HG02678 (cell line): ENCODE measurements around the gene ATP2A3.
A peak's percentile ranks its signal among the peaks of the same experiment; 100 is the strongest.

ENCODE experiments used
- ATAC-seq: cut with Tn5 transposase; IDR thresholded peaks from one replicate; pipeline ENCODE4 v1.9.1; 2021; ENCODE audit warnings: mild to moderate bottlenecking, moderate library complexity; ENCODE audit not compliant: unreplicated experiment

Gene ATP2A3

GRCh38 chr17:3893720-3894116 is 70.5 kb downstream of the ATP2A3 start:
- ATAC-seq: no peak

DNA sequence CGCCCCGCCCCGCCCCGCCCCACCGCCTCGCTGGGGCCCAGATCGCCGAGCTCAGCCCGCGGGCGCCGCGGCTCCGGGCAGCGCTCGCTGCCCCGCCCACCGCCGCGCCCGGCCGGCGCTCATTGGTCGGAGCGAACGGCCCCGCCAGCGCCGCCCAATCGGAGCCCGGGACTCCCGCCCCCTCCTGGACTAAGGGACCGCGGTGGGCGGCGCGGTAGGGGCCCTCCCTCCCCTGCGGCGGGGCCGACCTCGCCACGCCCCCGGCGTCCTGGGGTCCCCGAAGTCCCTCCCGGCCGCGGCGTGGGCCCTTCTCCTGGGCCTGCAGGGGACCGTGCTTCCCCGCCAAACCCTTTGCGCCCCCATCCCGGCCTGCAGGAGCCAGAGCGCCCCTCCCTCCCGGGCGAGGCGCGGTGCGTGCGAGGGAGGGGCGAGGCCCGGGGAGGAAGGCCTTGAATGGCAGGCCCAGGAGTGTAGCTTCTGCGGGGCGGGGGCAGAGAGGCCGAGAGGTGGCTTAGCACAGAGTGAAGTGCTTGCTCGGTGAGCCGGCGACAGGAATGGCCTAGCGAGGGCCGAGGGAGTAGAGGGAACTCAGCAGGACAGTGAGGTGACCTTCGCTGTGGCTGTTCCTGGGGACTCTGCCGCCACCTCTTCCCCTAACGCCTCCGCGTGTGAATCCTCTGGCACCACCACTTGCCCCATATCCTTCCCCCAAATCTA is 71.1 kb downstream of the ATP2A3 start, which contains the start of gene CAMKK1:
CAMKK1 (minus strand) TSS at position 51 of the 717 bp plus-strand sequence. CDS start 7,366 bp downstream, outside the sequence.
- peak; percentile 93 for ATAC-seq

DNA sequence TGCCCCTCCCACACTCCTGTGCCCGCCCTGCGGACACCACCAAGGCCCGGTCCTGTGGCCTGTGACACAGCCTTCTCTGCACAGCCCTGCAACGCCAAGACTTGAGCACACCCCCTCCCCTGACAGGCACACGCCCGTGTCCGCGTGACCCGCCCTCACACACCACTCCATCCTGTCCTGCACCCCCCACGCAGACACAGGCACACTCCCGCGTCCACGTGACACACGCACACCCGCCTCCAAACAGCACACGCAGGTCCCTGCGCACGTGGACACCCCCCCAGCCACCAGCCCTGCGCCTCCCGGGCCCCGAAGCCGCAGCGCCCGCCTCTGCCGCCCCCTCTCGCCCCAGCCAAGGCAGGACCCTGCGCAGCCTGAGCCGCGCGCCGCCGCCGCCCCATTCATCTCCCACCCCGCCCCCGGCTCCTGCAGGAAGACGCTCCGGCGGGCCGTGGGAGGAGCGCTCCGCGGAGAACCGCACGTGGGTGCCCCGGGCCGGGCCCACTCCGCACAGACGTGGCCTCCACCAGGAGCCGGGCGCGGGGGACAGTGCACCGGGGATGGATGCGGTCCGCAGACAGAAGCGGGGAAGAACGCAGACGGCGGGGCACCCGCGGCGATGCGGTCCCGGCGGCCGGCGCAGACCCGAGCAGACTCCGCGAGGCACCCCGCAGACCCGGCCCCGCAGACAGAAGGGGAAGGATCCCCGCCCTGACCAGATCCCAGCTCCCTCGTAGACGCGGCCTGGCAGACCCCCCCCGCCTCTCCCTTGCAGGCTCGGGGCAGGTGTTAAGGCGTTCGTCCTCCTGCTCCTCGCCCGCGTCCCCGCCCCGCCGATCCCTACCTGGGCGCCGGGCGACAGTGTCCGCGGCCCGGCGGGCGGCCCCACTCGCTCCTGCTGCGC is 71.9 kb downstream of the ATP2A3 start:
- peak; percentile 10 for ATAC-seq

- no peak for ATAC-seq
These were observed 72.6 kb downstream of the ATP2A3 start for GRCh38 chr17:3891626-3892094.

DNA sequence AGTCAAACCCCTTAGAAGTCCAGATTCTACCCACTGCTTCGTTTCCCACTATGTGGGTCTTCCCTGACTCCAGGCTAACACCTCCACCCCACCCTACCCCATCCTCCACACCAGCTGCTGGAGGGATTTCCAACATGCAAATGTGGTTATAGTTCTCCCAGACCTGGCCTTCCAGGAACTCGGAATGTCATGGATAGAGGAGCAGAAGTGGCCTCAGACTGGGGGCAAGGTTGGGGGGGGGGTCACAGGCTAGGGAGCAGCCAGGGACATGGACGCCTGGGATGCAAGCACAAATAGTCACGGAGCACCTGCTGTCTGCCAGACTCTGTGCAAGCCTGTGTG is 73.4 kb downstream of the ATP2A3 start:
- ATAC-seq: no peak

- no peak for ATAC-seq
These were observed 74.0 kb downstream of the ATP2A3 start for GRCh38 chr17:3890082-3890877.

DNA sequence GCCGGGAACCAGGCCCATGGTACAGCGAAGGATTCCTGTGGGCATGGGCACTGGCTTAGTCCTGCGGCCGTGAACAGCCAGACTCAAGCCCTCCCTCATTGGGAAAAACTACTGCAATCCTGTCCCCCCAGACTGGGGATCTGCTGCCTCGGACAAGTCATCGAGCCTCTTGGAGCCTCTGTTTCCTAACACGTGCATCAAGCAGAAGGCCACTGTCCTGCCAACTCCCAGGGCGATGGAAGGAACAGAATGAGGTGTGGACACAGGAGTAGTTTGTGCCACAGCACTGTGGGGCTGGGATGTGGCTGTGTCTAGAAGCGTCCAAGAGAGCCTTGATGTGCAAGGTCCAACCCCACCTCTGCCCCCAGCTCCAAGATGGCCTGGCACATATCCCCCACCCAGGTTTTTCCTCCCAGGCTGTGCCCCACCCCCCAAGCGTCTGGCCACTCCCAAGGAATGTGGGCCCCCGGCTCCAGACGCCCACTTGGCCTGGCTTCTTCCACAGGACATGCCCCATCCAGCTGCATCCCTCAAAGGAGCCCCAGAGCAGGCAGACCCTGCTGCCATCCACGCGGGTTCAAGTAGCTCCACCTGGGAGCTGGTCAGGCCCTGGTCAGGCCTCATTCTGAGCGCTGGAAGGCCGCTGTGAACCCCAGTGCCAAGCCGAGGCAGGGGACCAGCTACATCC is 74.8 kb downstream of the ATP2A3 start:
- no peak for ATAC-seq

- ATAC-seq: no peak
These were observed 75.7 kb downstream of the ATP2A3 start for GRCh38 chr17:3888343-3889171.

- ATAC-seq: no peak
These were observed 76.4 kb downstream of the ATP2A3 start for GRCh38 chr17:3887804-3888203.

GRCh38 chr17:3887394-3887793 is 76.8 kb downstream of the ATP2A3 start:
- ATAC-seq: no peak

DNA sequence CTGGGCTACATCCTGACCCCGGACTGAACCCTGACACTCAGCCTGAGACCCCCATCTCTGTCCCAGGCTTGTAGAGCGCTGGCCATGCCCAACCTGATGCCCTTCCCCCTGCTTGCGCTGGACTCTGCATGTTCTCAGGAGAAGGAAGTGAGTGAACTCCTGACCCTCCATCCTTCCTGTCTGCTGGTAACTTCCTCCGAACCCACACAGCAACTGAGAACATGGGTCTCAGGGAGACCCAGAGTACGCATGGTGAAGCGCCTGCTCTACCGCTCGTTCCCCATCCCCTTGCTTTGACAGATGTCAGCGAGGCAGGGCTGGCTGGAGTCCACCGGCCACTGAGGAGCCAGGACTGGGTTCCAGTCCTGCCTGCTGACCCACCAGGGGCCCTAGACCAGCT is 77.5 kb downstream of the ATP2A3 start:
- no peak for ATAC-seq

- ATAC-seq: no peak
These were observed 78.3 kb downstream of the ATP2A3 start for GRCh38 chr17:3885970-3886369.

GRCh38 chr17:3885271-3885670 is 79.0 kb downstream of the ATP2A3 start:
- no peak for ATAC-seq

DNA sequence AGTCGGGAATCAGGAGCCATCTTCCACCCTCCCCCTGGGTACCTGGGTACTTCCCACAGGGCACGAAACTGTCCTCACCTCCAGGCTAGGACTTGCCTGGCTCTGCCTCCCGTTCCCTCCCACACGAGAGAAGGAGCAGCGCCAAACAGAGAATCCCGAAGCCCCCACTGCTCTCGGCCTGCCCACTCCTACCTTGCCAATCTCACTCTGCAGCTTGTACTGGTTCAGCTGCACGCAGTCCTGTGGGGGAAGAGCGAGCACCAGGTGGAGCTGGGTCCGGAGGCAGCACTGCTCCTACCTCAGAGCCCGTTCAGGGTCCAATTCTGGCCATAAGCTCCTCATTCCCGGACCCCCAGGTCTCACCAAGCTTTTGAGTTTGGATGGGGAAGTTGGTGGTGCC is 80.0 kb downstream of the ATP2A3 start:
- ATAC-seq: no peak

- no peak for ATAC-seq
These were observed 82.0 kb downstream of the ATP2A3 start for GRCh38 chr17:3882276-3882675.

GRCh38 chr17:3880983-3881382 is 83.3 kb downstream of the ATP2A3 start:
- ATAC-seq: no peak

DNA sequence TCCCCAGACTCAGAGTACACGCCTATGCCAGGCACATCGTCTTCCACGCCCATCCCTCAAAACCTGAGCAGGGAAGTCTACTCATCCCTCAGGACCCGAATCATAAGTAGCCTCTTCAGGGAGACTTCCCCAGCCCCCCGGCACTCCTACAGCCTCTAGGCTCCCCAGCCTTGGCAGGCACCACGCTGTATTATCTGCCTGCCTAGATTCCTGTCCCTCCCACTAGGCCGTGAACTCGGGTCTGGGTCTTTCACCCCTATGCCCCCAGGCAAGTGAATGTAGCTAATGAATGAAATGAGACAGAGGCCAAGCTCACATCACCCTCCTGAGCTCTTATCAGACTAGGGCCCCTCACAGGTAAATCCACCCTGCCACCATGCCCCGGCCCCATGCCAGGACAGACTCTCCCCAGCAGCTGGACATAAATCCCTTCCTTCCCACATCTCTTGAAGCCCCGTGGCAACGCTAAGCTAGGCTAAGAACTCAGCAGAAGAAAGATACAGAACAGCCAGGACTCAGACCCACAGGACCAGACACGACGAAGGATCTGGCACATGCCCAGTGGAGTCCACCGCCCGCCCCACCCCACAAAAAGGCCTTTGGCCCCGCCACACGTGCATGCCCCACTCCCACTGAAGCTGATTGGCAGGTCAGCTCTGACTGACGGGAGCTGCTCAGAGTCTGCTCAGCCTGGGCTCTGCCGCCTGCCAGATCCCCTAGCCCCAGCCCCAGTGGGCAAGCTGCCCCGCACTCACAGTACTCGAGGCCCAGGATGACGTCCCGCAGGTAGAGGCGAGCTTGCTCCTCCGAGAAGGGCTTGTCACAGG is 84.4 kb downstream of the ATP2A3 start:
- ATAC-seq: no peak

DNA sequence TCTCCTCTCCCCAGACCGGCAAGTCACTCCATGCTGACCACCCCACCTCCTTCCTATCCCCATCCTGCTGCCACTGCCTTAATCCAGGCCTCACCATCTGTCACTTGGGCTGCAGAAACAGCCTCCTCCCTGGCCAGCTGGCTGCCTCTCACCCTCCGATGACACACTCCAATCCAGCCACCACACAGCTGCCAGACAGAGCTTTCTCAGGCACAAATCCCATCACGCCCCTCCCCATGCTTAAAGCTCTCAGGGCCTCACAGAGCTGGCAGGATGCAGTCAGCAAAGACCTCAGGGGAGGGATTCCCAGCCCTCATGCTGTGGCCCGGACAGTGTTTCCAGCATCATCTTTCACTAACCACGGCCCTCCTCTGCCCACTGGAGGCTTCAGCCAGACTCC is 85.1 kb downstream of the ATP2A3 start:
- no peak for ATAC-seq

GRCh38 chr17:3877220-3877619 is 87.0 kb downstream of the ATP2A3 start:
- ATAC-seq: no peak
